NCI-H1105 treated with DMSO at 0.1 percent for 48 hours (cell line): ENCODE data around the gene AHRR.
"Not testable (repeated sequence)": the region's sequence is repeated elsewhere in the genome, so short reads cannot be mapped to it uniquely, and the experiment has no call there.

ENCODE experiments used
- DNase-seq: peaks from one replicate; lab custom pipeline; 2025; lab: John Stamatoyannopoulos, UW

AHRR gene

DNA sequence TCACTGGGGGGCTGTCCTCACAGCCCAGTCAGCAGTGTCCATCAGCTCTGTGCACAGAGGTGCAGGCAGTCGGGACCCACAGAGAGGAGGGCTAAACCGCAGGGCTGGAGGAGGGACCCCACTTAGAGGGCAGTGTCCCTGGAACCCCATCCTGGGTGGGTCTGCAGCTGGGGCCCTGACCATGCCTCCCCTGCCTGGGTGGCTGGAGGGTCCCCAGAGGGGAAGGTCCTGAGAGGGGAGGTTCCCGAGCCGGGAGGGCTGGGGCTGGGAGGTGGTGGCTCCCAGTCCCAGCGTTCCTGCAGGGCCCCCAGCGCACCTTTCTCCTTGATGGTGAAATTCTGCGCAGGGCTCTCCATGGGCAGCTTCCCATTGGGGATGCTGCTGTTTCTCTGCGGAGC, 154.2 kb downstream of the AHRR start:
- DNase-seq: no peak

DNA sequence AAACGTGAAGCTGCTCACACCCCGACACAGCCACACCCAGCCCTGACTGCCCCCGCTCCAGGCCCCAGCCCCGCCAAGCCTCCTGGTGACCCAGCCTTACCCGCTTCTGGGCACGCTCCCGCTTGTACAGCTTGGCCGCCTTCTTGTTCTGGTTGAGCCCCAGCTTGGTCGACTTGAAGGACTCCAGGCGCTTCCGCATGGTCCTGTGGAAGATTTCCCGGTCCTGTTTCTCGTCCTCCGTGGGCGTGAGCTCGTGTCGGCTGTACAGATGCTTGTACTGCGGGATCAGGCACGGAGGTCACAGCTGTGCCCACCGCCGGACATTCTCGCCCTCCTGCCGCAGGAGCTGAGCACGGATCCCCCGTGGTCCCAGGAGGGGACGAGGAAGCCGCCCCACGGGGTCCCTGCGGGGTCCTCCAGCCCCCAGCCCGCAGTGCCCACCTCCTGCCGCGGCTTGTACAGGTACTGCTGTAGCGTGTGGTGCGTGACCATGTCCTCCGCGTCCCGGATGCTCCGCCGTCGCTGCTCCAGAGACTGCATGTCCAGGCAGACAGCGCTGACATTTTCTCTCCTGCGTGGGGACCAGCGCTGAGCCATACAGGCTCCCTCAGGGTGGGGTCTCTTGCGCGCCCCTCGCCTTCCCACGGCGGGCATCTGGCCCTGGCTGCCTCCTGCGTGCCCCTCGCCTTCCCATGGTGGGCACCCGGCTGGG, 154.7 kb downstream of the AHRR start:
- no peak for DNase-seq

DNA sequence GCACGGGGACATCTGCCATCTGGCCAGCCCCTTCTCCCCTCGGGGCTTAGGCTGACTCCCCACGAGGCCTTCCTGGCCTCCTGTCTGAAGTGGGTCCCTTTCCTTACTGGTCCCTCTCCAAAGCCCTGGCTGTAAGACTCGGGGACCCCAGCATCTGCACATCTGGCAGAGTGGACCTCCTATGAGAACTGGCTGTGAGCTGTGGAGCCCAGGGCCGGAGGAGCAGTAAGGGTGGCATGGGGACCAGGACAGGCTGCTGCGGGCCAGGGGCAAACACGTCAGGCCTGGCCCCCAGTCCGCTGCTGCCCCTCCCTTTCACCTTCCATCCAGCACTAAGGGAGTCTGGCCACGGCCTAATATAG, 155.3 kb downstream of the AHRR start:
- DNase-seq: no peak

DNA sequence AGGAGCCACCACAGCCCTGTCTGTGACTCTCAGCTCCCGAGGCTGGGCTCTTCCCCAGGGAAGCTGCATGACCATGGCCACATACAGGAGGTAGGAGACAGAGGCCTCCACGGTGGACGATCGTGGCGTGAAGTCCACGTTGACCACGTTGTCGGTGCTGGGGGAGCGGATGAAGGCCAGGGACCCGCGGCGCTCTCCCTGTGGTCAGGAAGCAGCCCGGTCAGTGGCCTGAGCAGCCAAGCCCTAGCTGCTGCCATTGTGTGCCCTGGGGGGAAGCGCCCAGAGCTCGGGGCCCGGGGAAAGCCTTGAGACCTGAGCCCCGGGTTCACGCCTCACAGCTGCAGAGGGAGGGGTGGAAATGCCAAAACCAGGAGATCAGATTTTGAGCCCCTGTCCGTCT, 155.7 kb downstream of the AHRR start:
- DNase-seq: no peak

DNA sequence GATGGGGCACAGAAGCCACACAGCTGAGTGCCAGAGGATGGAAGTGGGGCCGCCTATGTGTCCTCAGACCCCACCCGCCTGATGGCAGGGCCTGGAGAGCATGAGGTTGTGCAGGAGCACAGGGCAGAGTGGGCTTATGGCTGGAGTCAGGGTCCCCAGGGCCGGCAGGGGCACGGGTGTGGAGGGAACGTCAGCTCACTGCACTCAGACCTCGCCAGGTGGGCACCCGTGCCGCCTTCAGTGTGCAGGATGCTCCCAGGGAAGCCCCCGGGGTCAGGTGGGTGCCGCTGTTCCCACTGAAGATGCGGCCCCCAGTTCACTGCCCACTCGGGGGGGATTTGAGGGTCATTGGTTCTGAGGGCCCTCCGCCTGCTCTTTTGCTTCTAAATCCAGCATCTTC, 156.4 kb downstream of the AHRR start:
- DNase-seq: no peak

DNA sequence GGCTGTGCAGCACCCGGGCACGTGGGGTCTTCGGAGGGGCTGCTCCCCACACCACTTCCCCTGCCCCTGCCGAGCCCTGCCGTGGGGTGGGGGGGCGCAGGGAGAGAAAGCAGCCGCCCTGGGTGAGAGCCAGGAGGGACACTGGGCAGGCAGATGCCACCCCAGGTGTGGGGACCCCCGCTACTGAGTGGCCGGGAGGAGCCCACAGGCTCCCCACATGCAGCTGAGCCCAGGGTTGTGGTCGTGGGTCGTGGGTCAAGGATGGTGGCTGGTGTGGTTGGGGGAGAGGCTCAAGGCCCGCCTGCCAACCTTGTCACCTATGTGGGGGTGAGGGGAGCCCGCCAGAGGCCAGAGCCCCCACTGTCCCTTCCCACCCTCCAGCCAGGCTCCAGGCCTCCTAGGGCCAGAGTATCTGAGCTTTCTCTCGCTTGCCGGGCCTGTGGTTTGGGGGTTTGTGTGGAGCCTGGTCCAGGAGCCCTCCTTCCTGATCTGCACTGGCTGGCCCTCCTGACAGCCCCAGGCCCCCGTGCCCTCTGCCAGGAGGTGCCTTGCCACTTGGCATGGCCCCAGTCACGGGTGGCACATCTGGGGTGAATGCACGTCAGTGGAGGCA, 157.0 kb downstream of the AHRR start:
- DNase-seq: no peak

DNA sequence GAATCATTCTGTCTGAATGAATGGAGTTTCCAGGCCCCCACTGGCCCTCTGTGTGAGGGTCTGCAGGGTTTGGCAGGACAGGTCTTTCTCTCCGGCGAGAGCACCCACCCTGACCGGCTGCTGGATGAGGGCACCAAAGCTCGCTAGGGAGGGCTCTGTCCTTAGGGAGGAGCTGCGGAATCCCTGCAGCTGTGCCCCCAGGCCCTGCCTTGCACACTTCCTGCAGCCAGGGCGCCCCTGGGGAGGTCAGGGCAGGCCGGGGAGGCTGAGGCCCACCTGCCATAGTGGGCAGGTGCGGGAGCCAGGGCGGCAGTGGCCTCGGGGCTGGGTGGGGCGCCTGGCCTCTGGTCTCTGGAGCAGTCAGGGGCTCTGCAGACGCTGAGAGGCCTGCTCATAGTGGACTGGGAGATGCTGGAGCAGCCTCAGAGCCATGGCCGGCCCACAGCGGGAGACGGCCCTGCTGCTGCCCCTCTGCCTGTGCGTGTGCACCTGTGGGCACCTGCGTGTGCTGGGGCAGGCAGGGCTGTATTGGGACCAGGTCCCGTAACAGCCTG, 157.5 kb downstream of the AHRR start:
- no peak for DNase-seq

DNA sequence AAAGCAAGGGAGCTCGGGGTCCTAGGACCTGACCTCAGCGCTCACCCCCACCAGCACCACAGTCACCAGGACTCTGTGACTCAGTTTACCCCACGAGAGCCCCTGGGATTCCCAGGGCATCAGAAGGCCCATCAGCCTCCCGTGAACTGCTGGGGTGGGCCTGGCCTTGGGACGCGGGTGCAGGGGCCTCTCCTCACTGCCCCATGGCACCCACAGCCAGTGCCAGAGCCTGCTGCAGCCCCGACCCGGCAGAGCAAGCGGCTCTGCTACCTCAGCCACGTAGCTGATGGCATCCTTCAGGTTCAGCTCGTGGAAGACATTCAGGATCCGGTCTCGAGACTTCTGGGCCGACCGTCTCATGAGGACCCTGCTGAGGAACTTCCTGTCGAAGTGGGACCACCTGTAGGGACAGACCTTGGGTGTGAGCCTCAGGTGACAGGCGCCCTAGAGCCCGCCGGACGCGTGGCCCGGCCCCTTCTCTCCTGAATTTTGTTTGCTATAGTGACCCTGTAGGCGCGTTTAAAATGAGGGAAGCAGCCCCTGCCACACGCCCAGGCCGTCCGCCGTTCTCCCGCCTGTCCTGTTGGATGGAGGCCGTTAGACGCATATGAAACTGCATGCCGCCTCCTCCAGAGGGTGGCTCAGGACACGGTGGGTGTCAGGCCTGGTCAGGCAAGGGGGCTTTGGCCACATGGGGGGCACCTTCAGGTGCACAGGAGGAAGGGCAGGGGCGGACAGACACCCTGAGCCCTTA, 158.2 kb downstream of the AHRR start:
- no peak for DNase-seq

DNA sequence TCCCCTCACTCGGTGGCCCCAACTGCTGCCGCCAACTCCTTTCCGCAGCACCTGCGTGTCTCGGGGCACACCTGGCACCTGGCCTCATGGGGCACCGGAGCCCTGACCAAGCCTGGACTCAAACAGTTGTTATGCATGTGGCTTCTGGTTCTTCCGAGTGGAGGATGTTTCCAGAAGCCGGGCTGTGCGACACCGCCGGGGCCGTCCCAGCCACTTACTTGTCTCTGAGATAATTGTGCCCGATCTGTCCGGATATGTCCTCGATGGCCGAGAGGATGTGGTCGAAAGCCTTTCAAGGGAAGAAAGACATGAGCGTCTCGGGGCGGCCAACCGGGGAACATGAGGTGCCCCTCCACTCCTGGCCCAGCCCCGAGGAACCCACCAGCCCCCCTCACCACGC, 159.8 kb downstream of the AHRR start:
- DNase-seq: no peak

DNA sequence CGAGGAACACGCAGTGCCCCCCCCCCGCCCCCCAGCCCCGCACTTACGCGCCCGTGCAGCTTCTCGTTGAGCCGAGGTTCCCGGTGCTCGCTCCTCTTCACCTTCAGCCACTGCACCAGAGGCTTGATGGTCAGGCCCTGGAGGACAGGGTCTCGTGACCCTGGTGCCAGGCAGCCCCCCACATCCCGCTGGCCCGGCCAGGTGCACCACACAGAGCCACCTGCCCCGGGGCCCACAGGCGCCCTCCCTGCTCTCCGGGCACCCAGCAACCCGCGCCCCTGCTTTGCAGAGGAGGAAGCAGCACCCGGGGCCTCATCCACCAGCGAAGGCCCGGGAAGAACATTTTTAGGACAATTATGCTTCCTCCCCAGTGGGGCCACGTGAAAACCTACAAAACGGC, 160.5 kb downstream of the AHRR start:
- no peak for DNase-seq

DNA sequence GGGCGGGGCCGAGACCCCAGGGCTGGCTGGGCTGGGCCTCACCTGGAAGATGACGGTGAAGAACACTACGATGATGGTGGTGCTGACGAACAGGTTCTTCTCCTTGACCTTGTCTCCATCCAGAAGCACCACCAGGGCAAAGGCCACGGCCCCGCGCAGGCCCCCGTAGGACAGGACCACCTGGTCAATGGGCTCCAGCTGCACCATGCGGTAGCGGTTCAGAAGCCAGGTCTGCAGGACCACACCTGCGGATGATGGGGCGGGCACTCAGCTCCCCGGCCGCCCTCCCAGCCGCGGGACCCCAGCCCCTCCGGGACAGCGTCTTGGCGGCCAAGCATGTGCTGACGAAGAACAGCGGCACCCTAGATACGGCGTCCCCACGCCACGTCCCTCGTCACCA, 161.0 kb downstream of the AHRR start:
- no peak for DNase-seq

DNA sequence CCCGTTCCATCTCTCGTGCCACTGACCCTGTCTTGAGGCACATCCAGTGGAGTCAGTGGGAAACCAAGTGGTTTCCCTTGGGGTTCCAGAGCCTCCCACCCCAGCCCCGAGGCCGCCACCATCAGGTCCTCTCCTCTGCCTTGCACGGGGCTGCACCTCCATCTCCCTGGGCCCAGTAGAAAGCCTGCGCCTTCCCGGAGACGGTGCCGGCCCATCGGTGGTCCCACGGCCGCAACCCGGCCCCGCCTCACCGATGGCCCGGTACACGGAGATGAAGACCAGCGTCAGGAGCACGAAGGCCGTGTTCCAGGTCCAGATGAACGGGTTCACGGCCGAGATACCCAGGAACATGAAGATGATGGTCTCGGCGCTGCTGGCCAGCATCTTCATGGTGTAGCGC, 161.5 kb downstream of the AHRR start:
- no peak for DNase-seq

DNA sequence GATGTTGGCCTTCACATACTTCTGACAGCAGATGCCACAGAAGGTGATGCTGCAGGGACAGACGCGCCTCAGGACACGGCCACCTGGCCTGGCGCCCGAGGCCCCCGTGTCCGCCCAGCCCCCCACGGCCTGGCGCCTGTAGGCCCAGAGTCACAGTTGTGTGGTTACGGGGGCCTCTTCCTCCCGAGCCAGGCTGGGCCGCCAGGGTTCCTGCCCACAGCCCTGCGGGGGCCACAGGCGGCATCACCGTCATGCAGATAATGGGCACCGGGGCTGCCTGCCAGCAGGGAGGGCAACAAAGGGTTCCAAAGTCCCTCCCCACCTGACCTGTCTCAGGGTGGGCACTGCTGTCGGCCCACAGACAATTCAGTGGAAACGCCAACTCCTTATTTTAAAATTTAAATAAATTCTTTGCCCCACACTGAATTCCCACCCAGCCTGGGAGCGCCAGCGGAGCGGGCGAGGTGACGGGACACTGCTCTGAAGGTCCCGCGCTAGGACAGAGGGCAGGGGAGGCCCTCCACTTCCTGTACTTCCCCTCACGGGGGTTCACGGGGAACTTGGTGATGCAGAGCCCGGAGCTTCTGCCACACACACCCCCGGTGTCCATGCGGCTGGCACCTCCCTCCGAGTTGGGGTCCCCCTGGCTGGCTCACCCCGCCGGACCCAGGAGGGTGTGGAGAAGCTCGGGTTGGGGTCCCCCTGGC, 162.1 kb downstream of the AHRR start:
- no peak for DNase-seq

DNA sequence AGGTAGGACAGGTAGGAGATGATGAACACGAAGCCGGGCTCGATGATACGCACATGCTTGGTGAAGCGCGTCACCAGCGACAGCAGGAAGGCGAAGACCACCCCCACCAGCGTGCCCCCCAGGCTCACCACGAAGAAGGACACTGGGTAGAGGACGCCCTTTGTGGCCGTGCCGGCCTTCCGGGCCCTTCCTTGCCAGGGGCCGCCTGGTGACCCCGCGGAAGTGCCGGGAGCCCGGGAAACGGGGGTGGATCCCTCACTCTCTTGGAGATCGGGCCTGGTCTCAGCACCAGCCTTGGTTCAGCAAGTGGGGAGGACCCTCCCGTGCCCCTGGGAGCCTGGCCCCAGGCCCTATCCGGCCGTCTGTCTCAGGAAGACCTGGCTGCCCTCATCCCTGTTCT, 163.0 kb downstream of the AHRR start:
- DNase-seq: no peak

DNA sequence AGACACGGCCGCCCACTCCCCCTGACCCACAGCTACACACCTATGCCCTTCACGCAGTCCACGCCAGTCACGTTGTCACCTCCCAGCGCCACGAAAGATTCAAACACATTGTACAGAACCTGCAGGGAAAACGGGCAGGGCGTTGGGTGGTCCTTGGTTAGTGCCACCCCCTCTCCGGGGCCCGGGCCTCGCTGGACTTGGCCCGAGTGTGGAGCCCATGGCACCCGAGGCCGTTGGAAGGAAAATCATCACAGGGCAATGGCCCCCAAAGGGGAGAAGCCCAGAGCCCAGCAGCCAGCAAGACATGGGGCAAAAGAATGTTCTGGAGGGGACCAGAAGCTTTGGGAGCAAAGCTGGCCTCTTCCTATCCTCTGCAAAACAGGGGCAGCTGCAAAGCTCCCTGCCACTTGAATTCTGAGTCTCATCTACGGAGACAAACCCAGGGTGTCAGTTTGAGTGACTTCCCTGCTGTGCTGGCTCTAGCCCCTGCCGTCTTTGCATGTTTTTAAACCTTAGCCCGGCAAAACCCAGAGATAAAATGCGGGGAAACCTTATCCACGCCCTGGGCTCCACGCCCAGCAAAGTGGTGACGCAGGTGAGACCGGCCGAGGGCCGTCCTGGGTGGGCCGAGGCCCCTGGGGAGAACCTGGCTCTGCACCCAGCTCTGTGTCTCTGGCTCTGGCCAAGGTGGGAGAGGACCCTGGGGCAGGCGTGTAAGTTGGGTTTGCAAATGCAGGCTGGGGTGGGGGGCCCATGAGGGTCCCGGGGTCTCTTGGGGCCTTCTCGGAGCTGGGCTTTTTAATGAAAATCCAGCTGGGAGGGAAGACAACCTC, 163.8 kb downstream of the AHRR start:
- no peak for DNase-seq

DNA sequence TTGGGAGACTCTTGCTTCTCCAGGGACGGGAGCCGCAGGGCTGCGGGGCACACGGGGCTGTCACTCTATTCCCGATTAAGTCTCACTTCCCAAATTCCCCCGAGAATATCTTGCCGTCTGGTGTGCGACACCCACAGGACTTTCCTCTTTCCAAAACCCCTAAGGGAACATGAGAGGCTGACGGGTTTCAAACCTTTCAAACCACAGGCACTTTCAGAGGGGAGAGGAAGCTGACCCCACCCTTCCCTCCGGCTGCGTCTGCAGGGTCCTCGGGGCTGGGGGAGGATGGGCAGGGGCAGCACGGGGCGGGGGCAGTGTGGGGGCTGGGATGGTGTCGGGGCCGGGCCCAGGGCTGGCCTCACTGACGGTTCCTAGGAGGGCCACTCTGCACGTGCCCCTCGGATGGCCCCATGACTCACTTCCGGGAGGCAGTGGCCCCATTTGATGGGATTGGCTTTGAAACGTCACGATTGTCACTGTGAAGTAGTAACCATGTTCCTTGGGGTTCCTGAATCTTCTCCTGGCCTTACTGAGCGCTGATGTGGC, 164.5 kb downstream of the AHRR start:
- DNase-seq: no peak

DNA sequence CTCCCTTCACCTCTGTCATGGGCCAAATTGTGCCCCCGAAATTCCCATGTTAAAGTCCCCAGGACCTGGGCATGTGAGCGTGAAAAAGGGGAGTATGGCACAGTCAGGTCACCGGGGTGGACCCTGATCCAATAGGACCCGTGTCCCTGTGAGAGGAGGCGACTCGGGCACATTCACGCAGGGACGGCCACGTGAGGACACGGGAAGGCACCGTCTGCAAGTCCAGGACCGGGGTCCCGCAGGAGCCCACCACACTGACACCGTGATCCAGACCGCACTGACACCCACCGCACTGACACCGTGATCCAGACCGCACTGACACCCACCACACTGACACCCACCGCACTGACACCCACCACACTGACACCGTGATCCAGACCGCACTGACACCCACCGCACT, 165.1 kb downstream of the AHRR start:
- not testable (repeated sequence) for DNase-seq
